GM12878 (cell line): ENCODE data around the gene CCDC34. TPM values are rescaled to one million over a fixed set of nuclear protein-coding genes. Genes with fewer than 3 reads are reported as not detected.

Experiments used
- ATAC-seq: fragments of 200-7000 bp; cut with Tn5 transposase; 3 replicates; pipeline ENCODE4 v1.9.1; 2020; ENCODE audit warnings: mild to moderate bottlenecking, moderate library complexity
- BruUV-seq: library from RNA; stranded (reverse); fragments of 400-500 nt; replicated peaks from 2 replicates; lab custom pipeline; 2021; lab: Mats Ljungman, UMichigan
- CTCF ChIA-PET: fragments of 300-600 bp; sonication (Branson Sonifier 250); formaldehyde crosslinking; extraction: SDS; loops from one replicate; lab custom pipeline; 2021; ENCODE audit warnings: inconsistent platforms; lab: Yijun Ruan, JAX
- POLR2A ChIA-PET: fragments of 350-600 bp; formaldehyde crosslinking; extraction: SDS; loops from one replicate; lab custom pipeline; 2021; ENCODE audit warnings: inconsistent platforms; lab: Charles Lee
- RAD21 ChIA-PET: fragments of 300-600 bp; sonication (Branson Sonifier 250); formaldehyde crosslinking; loops from one replicate; lab custom pipeline; 2023; ENCODE audit warnings: antibody characterized with exemption; ENCODE audit not compliant: unreplicated experiment; lab: Charles Lee
- SMC1A ChIA-PET: fragments of 300-600 bp; sonication (Branson Sonifier 250); formaldehyde crosslinking; loops from one replicate; lab custom pipeline; 2023; ENCODE audit not compliant: unreplicated experiment, uncharacterized antibody; lab: Charles Lee
- DNase-seq: peaks from one replicate; pipeline ENCODE4 v3.0.0-alpha.2; 2011; ENCODE audit warnings: low read depth, low spot score
- FAIRE-seq: peaks from 3 replicates; lab custom pipeline; 2011; peaks lifted over from hg19 to GRCh38; lab: Jason Lieb, UNC
- H2AFZ ChIP-seq: 2 replicates; pipeline ENCODE4 v1.6.0; 2011; ENCODE audit warnings: low read depth, low read length, control low read depth; ENCODE audit not compliant: control insufficient read depth
- H3K27ac ChIP-seq: 2 replicates; pipeline ENCODE4 v1.5.1; 2011; ENCODE audit warnings: control low read depth; ENCODE audit not compliant: control insufficient read depth, insufficient read depth
- H3K27me3 ChIP-seq, 2 experiments: replicated peaks in 1 of 2; 2 replicates each; pipeline versions ENCODE4 v1.6.0 to v1.6.1; 2011; ENCODE audit warnings: low read length in 1 of 2; ENCODE audit not compliant: control insufficient read depth in 2 of 2, insufficient read depth in 2 of 2
- H3K36me3 ChIP-seq, 2 experiments: 2 replicates each; pipeline ENCODE4 v1.5.1; 2011; ENCODE audit warnings: low read length in 1 of 2; ENCODE audit not compliant: control insufficient read depth in 2 of 2, insufficient read depth in 2 of 2
- H3K4me1 ChIP-seq: 2 replicates; pipeline ENCODE4 v1.6.1; 2011; ENCODE audit warnings: mild to moderate bottlenecking, low read length, moderate library complexity, mixed read lengths; ENCODE audit not compliant: control insufficient read depth, insufficient read depth
- H3K4me2 ChIP-seq: 2 replicates; pipeline ENCODE4 v1.6.0; 2011; ENCODE audit warnings: control low read depth; ENCODE audit not compliant: control insufficient read depth, insufficient read depth
- H3K4me3 ChIP-seq: fragments of 200-600 bp; sonication (generic); 2 replicates; pipeline ENCODE4 v1.5.1; 2016
- H3K79me2 ChIP-seq: 2 replicates; pipeline ENCODE4 v1.6.0; 2011; ENCODE audit warnings: low read length; ENCODE audit not compliant: control insufficient read depth, insufficient read depth
- H3K9ac ChIP-seq: 2 replicates; pipeline ENCODE4 v1.8.0; 2011; ENCODE audit warnings: low read length, control low read depth, mixed read lengths; ENCODE audit not compliant: control insufficient read depth, insufficient read depth
- H3K9me3 ChIP-seq: replicated peaks from 3 replicates; pipeline ENCODE4 v1.5.1; 2011; ENCODE audit warnings: mild to moderate bottlenecking, low read length; ENCODE audit not compliant: control insufficient read depth, insufficient read depth
- H4K20me1 ChIP-seq: 2 replicates; pipeline ENCODE4 v1.6.0; 2011; ENCODE audit not compliant: control insufficient read depth, insufficient read depth
- BHLHE40 ChIP-seq, 2 experiments: fragments of 450-650 bp in 1 of 2; IDR thresholded peaks; 2 replicates each; pipeline ENCODE4 v1.6.1; 2011 to 2017; ENCODE audit warnings: low read depth in 2 of 2, borderline replicate concordance in 1 of 2, improper control_type of control experiment in 1 of 2, low read length in 1 of 2, mild to moderate bottlenecking in 1 of 2
- CBFB ChIP-seq: IDR thresholded peaks from 2 replicates; pipeline ENCODE4 v1.6.1; 2016; ENCODE audit warnings: antibody characterized with exemption, low read depth
- CBX3 ChIP-seq: fragments of 200-600 bp; sonication (generic); IDR thresholded peaks from 2 replicates; pipeline ENCODE4 v1.6.1; 2016; ENCODE audit warnings: low read depth, borderline replicate concordance
- CEBPB ChIP-seq, 2 experiments: fragments of 150-350 bp in 1 of 2; IDR thresholded peaks; 2 replicates each; pipeline ENCODE4 v1.6.1; 2012 to 2014; ENCODE audit warnings: low read depth in 2 of 2, low read length in 2 of 2, borderline replicate concordance in 1 of 2, inconsistent platforms in 1 of 2
- EP300 ChIP-seq, 2 experiments: fragments of 150-350 bp in 1 of 2; IDR thresholded peaks; 2 replicates each; pipeline ENCODE4 v1.6.1; 2011 to 2012; ENCODE audit warnings: low read depth in 2 of 2, low read length in 2 of 2, borderline replicate concordance in 1 of 2, improper control_type of control experiment in 1 of 2, inconsistent platforms in 1 of 2; ENCODE audit not compliant: control insufficient read depth in 1 of 2
- POU2F2 ChIP-seq: IDR thresholded peaks from 3 replicates; pipeline ENCODE4 v1.6.1; 2011; ENCODE audit warnings: low read depth, mild to moderate bottlenecking, low read length, borderline replicate concordance
- RAD21 ChIP-seq: IDR thresholded peaks from 2 replicates; pipeline ENCODE4 v1.6.1; 2011; ENCODE audit warnings: mild to moderate bottlenecking, low read depth, low read length, moderate library complexity; ENCODE audit not compliant: insufficient read depth
- RAD51 ChIP-seq: fragments of 450-650 bp; IDR thresholded peaks from 2 replicates; pipeline ENCODE4 v1.6.1; 2016; ENCODE audit warnings: moderate library complexity, mild to moderate bottlenecking, inconsistent platforms
- RFX5 ChIP-seq: IDR thresholded peaks from 2 replicates; pipeline ENCODE4 v1.6.1; 2011; ENCODE audit warnings: low read depth, low read length, improper control_type of control experiment
- SIX5 ChIP-seq: IDR thresholded peaks from 2 replicates; pipeline ENCODE4 v1.6.1; 2011; ENCODE audit warnings: mild to moderate bottlenecking, low read depth, low read length, moderate library complexity; ENCODE audit not compliant: severe bottlenecking
- TAF1 ChIP-seq: IDR thresholded peaks from 2 replicates; pipeline ENCODE4 v1.6.1; 2011; ENCODE audit warnings: mild to moderate bottlenecking, low read depth, low read length, borderline replicate concordance
- TCF7 ChIP-seq: IDR thresholded peaks from 2 replicates; pipeline ENCODE4 v1.6.1; 2014; ENCODE audit warnings: antibody characterized with exemption, borderline replicate concordance
- WRNIP1 ChIP-seq: IDR thresholded peaks from 2 replicates; pipeline ENCODE4 v1.6.1; 2011; ENCODE audit warnings: low read depth, low read length, improper control_type of control experiment, borderline replicate concordance
- ZSCAN29 ChIP-seq: fragments of 450-650 bp; IDR thresholded peaks from 2 replicates; pipeline ENCODE4 v1.6.1; 2017; ENCODE audit warnings: mild to moderate bottlenecking, moderate library complexity
- WGBS: methylation state at CpG from one replicate; pipeline ENCODE4 v1.1.6; 2016; ENCODE audit warnings: low lambda C conversion rate; ENCODE audit not compliant: insufficient replicate concordance, insufficient coverage; ENCODE audit errors: missing lambda C conversion rate; 5-methylcytosine and 5-hydroxymethylcytosine counted together
- in situ Hi-C: fragments of 300-500 bp; cut with MboI; formaldehyde crosslinking; loops from 9 replicates; pipeline ENCODE4 v1.14.3; 2018; ENCODE audit warnings: mixed read lengths
- intact Hi-C: fragments of 100-400 bp; cut with micrococcal nuclease; formaldehyde crosslinking; loops from one replicate; pipeline ENCODE4 v1.14.2; 2022; ENCODE audit not compliant: unreplicated experiment
- polyA plus RNA-seq, 11 experiments: library from polyadenylated mRNA; depleted of rRNA in 4 of 11; unstranded in 6 of 11; stranded (reverse) in 5 of 11; fragments of >200 nt; fragmentation: Nextera tagmentation in 4 of 11; fragmentation: Illumina TruSeq in 1 of 11; extraction: Ambion mirVana in 4 of 11; extraction: Trizol in 1 of 11; gene quantifications; 1 replicate in 1 of 11; 2 replicates in 10 of 11; pipeline versions ENCODE4 v1.2.1 to v1.2.3, GENCODE V29; 2011 to 2016; ENCODE audit warnings: inconsistent platforms in 2 of 11, missing spikeins in 2 of 11, low read depth in 1 of 11
- total RNA-seq, 4 experiments: library from RNA; depleted of rRNA in 3 of 4; stranded (reverse); fragments of >200 nt in 3 of 4; fragmentation: Illumina TruSeq in 1 of 4; extraction: Trizol in 1 of 4; gene quantifications; 2 replicates each; pipeline versions ENCODE4 v1.2.1 to v1.2.3, GENCODE V29; 2013 to 2021
- TF ChIP-seq, protein P1 (sequence below): fragments of 450-650 bp; IDR thresholded peaks from 2 replicates; pipeline ENCODE4 v1.6.1; 2018; ENCODE audit warnings: borderline replicate concordance, mild to moderate bottlenecking; ENCODE audit not compliant: partially characterized antibody

CCDC34 gene
- total and polyA plus RNA-seq, 10 of the 15 experiments (the other 5 are each of a cell fraction or from before 2014, with no cell fraction given), result 6.2 to 39.1 (median 14.6) TPM

DNA sequence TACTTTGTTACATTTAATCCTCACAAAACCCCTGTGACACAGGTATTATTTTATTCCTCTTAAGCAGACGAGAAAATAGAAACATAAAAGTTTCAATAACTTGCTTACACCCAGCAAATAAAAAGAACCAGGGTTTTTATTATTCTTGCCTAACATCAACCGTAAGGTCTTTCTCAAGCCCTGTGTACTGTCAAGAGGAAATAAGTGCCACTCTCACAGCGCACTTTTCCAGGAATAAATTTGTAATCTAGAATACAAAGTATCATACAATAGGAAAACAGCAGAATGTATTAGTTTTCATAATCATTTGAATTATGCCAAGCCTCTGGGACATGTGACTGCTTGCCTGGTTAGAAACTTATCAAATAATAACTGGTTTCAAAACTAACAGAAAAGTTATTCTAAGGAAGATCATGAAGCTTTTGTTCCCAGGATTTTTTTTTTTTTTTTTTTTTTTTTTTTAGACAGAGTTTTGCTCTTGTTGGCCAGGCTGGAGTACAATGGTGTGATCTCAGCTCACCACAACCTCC lies 7.4 kb downstream of the CCDC34 start:
- no peak for DNase-seq
- CTCF ChIA-PET, result interaction anchor here (1.1 kb wide), 1 partner anchor 59 kb away, joined by 3 read pairs; no protein-coding TSS in a partner anchor

DNA sequence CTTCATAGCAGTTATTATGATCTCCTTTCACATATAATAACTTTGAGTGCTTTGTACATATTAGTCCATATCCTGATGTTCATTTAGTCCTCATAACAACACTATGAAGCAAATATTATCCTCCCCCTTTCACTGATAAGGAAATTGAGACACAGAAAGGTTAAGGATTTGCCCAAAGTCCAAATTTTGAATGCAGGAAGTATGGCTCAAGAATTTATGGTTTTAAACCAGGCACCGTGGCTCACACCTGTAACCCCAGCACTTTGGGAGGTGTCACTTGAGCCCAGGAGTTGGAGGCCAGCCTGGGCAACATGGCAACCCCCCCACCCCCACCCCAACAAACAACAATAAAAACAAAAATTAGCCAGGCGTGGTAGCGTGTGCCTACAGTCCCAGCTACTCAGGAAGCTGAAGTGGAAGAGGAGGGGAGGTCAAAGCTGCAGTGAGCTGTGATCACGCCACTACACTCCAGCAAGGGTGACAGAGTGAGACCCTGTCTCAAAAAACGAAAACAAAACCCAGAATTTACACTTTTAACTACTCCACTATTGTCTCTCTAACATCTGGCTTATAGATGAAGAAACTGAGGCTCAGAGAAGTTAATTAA lies 8.6 kb downstream of the CCDC34 start:
- DNase-seq (no peak), FAIRE-seq (no peak), ATAC-seq (peak; percentile 19; the same call in 2 of the 3 replicates)
- H3K79me2 ChIP-seq, result no peaks in the 10 kb centered on the region
- ChIA-PET POLR2A (no interaction called here), SMC1A (interaction anchor here (0.6 kb wide), 1 partner anchor 154 kb away, joined by 3 read pairs; no protein-coding TSS in a partner anchor), RAD21 (no interaction called here), CTCF (interaction anchor here (1.1 kb wide), 1 partner anchor 58 kb away, joined by 3 read pairs; no protein-coding TSS in a partner anchor)
- intact Hi-C loops (no loop called here), in situ Hi-C loops (no loop called here)
- 74% methylated on average over 5 of the region's 5 CpGs for WGBS
- H4K20me1 ChIP-seq, result no peaks in the 10 kb centered on the region
- H3K4me3 ChIP-seq, result no peak overlapping the region
- no peak overlapping the region for H3K9ac ChIP-seq
- no peaks in the 10 kb centered on the region for H3K27me3 ChIP-seq
- H3K4me1 ChIP-seq, result no peaks in the 10 kb centered on the region
- H3K9me3 ChIP-seq, result no peaks in the 10 kb centered on the region
- no peak overlapping the region for H3K4me2 ChIP-seq
- no peak overlapping the region for H2AFZ ChIP-seq
- BruUV-seq, result no TSS peak
- no peak overlapping the region for H3K27ac ChIP-seq
- no peaks in the 10 kb centered on the region; a peak in 1 of 4 replicates for H3K36me3 ChIP-seq
- TF ChIP-seq BHLHE40 (IDR thresholded peaks at IDR 0.05; ENCODE audit: borderline replicate concordance in 1 of 2, low read depth in 2 of 2, low read length in 1 of 2) (no peak), RAD21 (no peak), TAF1 (no peak), CEBPB (IDR thresholded peaks at IDR 0.05; ENCODE audit: borderline replicate concordance in 1 of 2, low read depth in 2 of 2, low read length in 2 of 2) (no peak), SIX5 (no peak), EP300 (IDR thresholded peaks at IDR 0.05; ENCODE audit: borderline replicate concordance in 1 of 2, control insufficient read depth in 1 of 2, low read depth in 2 of 2, low read length in 2 of 2) (no peak), RAD51 (no peak), TCF7 (no peak), RFX5 (no peak), ZSCAN29 (no peak), POU2F2 (no peak), WRNIP1 (no peak)
- TF ChIP-seq, protein P1, sequence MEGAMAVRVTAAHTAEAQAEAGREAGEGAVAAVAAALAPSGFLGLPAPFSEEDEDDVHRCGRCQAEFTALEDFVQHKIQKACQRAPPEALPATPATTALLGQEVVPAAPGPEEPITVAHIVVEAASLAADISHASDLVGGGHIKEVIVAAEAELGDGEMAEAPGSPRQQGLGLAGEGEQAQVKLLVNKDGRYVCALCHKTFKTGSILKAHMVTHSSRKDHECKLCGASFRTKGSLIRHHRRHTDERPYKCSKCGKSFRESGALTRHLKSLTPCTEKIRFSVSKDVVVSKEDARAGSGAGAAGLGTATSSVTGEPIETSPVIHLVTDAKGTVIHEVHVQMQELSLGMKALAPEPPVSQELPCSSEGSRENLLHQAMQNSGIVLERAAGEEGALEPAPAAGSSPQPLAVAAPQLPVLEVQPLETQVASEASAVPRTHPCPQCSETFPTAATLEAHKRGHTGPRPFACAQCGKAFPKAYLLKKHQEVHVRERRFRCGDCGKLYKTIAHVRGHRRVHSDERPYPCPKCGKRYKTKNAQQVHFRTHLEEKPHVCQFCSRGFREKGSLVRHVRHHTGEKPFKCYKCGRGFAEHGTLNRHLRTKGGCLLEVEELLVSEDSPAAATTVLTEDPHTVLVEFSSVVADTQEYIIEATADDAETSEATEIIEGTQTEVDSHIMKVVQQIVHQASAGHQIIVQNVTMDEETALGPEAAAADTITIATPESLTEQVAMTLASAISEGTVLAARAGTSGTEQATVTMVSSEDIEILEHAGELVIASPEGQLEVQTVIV, result no peak

More for the DNA sequence above, 7.4 kb downstream of the CCDC34 start:
- intact Hi-C loops, result no loop called here
- ChIA-PET POLR2A (no interaction called here), RAD21 (interaction anchor here (0.7 kb wide), 2 partner anchors 9 to 19 kb away, joined by 3 to 4 read pairs; no protein-coding TSS in a partner anchor), SMC1A (interaction anchor here (1.5 kb wide), 1 partner anchor 14 kb away, joined by 5 read pairs; no protein-coding TSS in a partner anchor)
- no peak overlapping the region for H3K4me3 ChIP-seq
- H3K27ac ChIP-seq, result no peak overlapping the region
- no peak for TF ChIP-seq CBX3
- no peak for TF ChIP-seq CBFB
- FAIRE-seq (no peak), ATAC-seq (no peak)
- no peaks in the 10 kb centered on the region for H3K27me3 ChIP-seq
- H4K20me1 ChIP-seq, result no peaks in the 10 kb centered on the region
- H3K9me3 ChIP-seq, result no peaks in the 10 kb centered on the region
- no TSS peak for BruUV-seq
- H3K9ac ChIP-seq, result no peak overlapping the region
- WGBS, result 98% methylated on average over 3 of the region's 3 CpGs
- H3K4me2 ChIP-seq, result no peak overlapping the region
- no peaks in the 10 kb centered on the region for H3K4me1 ChIP-seq
- in situ Hi-C loops, result no loop called here
- H2AFZ ChIP-seq, result no peak overlapping the region
- H3K79me2 ChIP-seq, result no peaks in the 10 kb centered on the region
- no peaks in the 10 kb centered on the region for H3K36me3 ChIP-seq
